Mesenchymal stem cell (in vitro differentiated cells and primary cell): Measurements from ENCODE around the gene POLR1G.
A peak's percentile ranks its signal among the peaks of the same experiment; 100 is the strongest.

Source experiments
- DNase-seq: peaks from one replicate; pipeline ENCODE4 v3.0.0-alpha.2; 2013
- H2AFZ ChIP-seq: one replicate; pipeline ENCODE4 v1.6.1; 2013; ENCODE audit warnings: low read depth, mild to moderate bottlenecking, control low read depth, inconsistent platforms, low read length, moderate library complexity
- H2AK5ac ChIP-seq: 2 replicates; pipeline ENCODE4 v1.6.1; 2013; ENCODE audit warnings: low read length, moderate library complexity, mild to moderate bottlenecking, inconsistent platforms; ENCODE audit not compliant: severe bottlenecking
- H2BK120ac ChIP-seq: one replicate; pipeline ENCODE4 v1.6.1; 2013; ENCODE audit warnings: low read depth, mild to moderate bottlenecking, inconsistent platforms, low read length, moderate library complexity
- H2BK12ac ChIP-seq, 2 experiments: one replicate each; pipeline ENCODE4 v1.6.1; 2013; ENCODE audit warnings: inconsistent platforms in 2 of 2, low read length in 2 of 2, mild to moderate bottlenecking in 2 of 2, moderate library complexity in 2 of 2, control low read depth in 1 of 2
- H2BK15ac ChIP-seq: one replicate; pipeline ENCODE4 v1.6.1; 2013; ENCODE audit warnings: mild to moderate bottlenecking, low read depth, inconsistent platforms; ENCODE audit not compliant: poor library complexity, severe bottlenecking
- H2BK5ac ChIP-seq: 2 replicates; pipeline ENCODE4 v1.6.1; 2013; ENCODE audit warnings: low read depth, mild to moderate bottlenecking, low read length, control low read depth, inconsistent platforms; ENCODE audit not compliant: poor library complexity, severe bottlenecking
- H3K14ac ChIP-seq, 2 experiments: one replicate each; pipeline ENCODE4 v1.6.1; 2013; ENCODE audit warnings: inconsistent platforms in 2 of 2, low read length in 2 of 2, control low read depth in 1 of 2, mild to moderate bottlenecking in 1 of 2, moderate library complexity in 1 of 2
- H3K18ac ChIP-seq, 2 experiments: one replicate each; pipeline ENCODE4 v1.6.1; 2013; ENCODE audit warnings: inconsistent platforms in 2 of 2, low read length in 2 of 2, control low read depth in 1 of 2, low read depth in 1 of 2, mild to moderate bottlenecking in 1 of 2
- H3K23ac ChIP-seq, 2 experiments: one replicate each; pipeline ENCODE4 v1.6.1; 2013; ENCODE audit warnings: inconsistent platforms in 2 of 2, low read length in 2 of 2, mild to moderate bottlenecking in 2 of 2, moderate library complexity in 2 of 2, control low read depth in 1 of 2
- H3K27ac ChIP-seq: 2 replicates; pipeline ENCODE4 v1.5.1; 2013; ENCODE audit warnings: mild to moderate bottlenecking, moderate library complexity, low read length, control low read depth, inconsistent platforms; ENCODE audit not compliant: poor library complexity, severe bottlenecking
- H3K27me3 ChIP-seq, 2 experiments: 2 replicates each; pipeline versions ENCODE4 v1.6.1 to v1.7.0; 2013; ENCODE audit warnings: low read length in 2 of 2, mild to moderate bottlenecking in 2 of 2, moderate library complexity in 2 of 2, control low read depth in 1 of 2, inconsistent platforms in 1 of 2; ENCODE audit not compliant: control insufficient read depth in 1 of 2, insufficient read depth in 1 of 2
- H3K36me3 ChIP-seq, 2 experiments: 2 replicates each; pipeline versions ENCODE4 v1.6.1 to v1.7.0; 2013; ENCODE audit warnings: low read length in 2 of 2, control low read depth in 1 of 2, inconsistent platforms in 1 of 2, low read depth in 1 of 2, mild to moderate bottlenecking in 1 of 2; ENCODE audit not compliant: insufficient read depth in 2 of 2, control insufficient read depth in 1 of 2
- H3K4ac ChIP-seq, 2 experiments: one replicate each; pipeline ENCODE4 v1.6.1; 2013; ENCODE audit warnings: inconsistent platforms in 2 of 2, low read length in 2 of 2, mild to moderate bottlenecking in 2 of 2, moderate library complexity in 2 of 2, control low read depth in 1 of 2, low read depth in 1 of 2
- H3K4me1 ChIP-seq: 2 replicates; pipeline ENCODE4 v1.6.1; 2013; ENCODE audit warnings: low read depth, low read length, control low read depth; ENCODE audit not compliant: control insufficient read depth, insufficient read depth
- H3K4me2 ChIP-seq: 2 replicates; pipeline ENCODE4 v1.6.1; 2013; ENCODE audit warnings: low read length, mild to moderate bottlenecking, inconsistent platforms; ENCODE audit not compliant: poor library complexity, severe bottlenecking
- H3K4me3 ChIP-seq, 2 experiments: 2 replicates each; pipeline versions ENCODE4 v1.5.1 to v1.7.0; 2013; ENCODE audit warnings: low read length in 2 of 2, mild to moderate bottlenecking in 2 of 2, control low read depth in 1 of 2, low read depth in 1 of 2; ENCODE audit not compliant: insufficient read depth in 1 of 2
- H3K79me1 ChIP-seq: replicated peaks from 2 replicates; pipeline ENCODE4 v1.6.1; 2013; ENCODE audit warnings: mild to moderate bottlenecking, control low read depth, low read length, inconsistent platforms; ENCODE audit not compliant: poor library complexity, severe bottlenecking
- H3K9ac ChIP-seq: 2 replicates; pipeline ENCODE4 v1.7.0; 2013; ENCODE audit warnings: mild to moderate bottlenecking, low read length, moderate library complexity
- H3K9me3 ChIP-seq: 2 replicates; pipeline ENCODE4 v1.7.0; 2013; ENCODE audit warnings: mild to moderate bottlenecking, low read length; ENCODE audit not compliant: control insufficient read depth
- H4K8ac ChIP-seq: one replicate; pipeline ENCODE4 v1.6.1; 2013; ENCODE audit warnings: inconsistent platforms, mild to moderate bottlenecking, low read length, moderate library complexity
- H4K91ac ChIP-seq: one replicate; pipeline ENCODE4 v1.6.1; 2013; ENCODE audit warnings: mild to moderate bottlenecking, low read length, inconsistent platforms
- WGBS: methylation state at CpG from one replicate; pipeline ENCODE4 v1.1.7; 2013; ENCODE audit warnings: mixed read lengths; 5-methylcytosine and 5-hydroxymethylcytosine counted together

POLR1G gene

GRCh38 chr19:45421947-45422498 is 15.6 kb downstream of the POLR1G start:
- H3K14ac ChIP-seq, result no peak overlapping the region
- no peak overlapping the region for H3K9ac ChIP-seq
- H2AK5ac ChIP-seq, result no peak overlapping the region
- H3K4ac ChIP-seq, result no peak overlapping the region
- H3K4me1 ChIP-seq, result peaks cover 23% of the 10 kb centered on the region
- H2BK5ac ChIP-seq, result no peak overlapping the region
- DNase-seq, result no peak
- H4K91ac ChIP-seq, result peak overlapping the region; percentile 2
- H2AFZ ChIP-seq, result no peak overlapping the region
- WGBS, result 90% methylated on average over 6 of the region's 6 CpGs
- no peak overlapping the region for H3K18ac ChIP-seq
- no peak overlapping the region for H3K4me3 ChIP-seq
- H3K36me3 ChIP-seq, result peaks cover 36 to 41% of the 10 kb centered on the region in 2 experiments
- H3K4me2 ChIP-seq, result no peak overlapping the region
- no peak overlapping the region for H4K8ac ChIP-seq
- H3K23ac ChIP-seq, result no peak overlapping the region
- H2BK12ac ChIP-seq, result peak overlapping the region in 1 of 2 experiments; percentile 6
- no peaks in the 10 kb centered on the region for H3K9me3 ChIP-seq
- peaks cover 27% of the 10 kb centered on the region for H3K79me1 ChIP-seq
- H2BK15ac ChIP-seq, result no peak overlapping the region
- no peak overlapping the region for H3K27ac ChIP-seq
- H2BK120ac ChIP-seq, result no peak overlapping the region
- H3K27me3 ChIP-seq, result no peaks in the 10 kb centered on the region

- Histone ChIP-seq H3K4me3 (peak overlapping the region; percentile 56 to 93), H4K91ac (peak overlapping the region; percentile 81), H3K9me3 (no peaks in the 10 kb centered on the region), H3K4me1 (peaks cover 23% of the 10 kb centered on the region), H2BK12ac (peak overlapping the region in 1 of 2 experiments; percentile 94), H3K4ac (peak overlapping the region; percentile 49 to 87), H4K8ac (peak overlapping the region; percentile 16), H3K27me3 (no peaks in the 10 kb centered on the region), H3K14ac (peak overlapping the region in 1 of 2 experiments; percentile 99), H3K27ac (peak overlapping the region; percentile 64), H2BK5ac (no peak overlapping the region), H2BK120ac (peak overlapping the region; percentile 57), H3K23ac (peak overlapping the region in 1 of 2 experiments; percentile 78), H3K4me2 (peak overlapping the region; percentile 78), H3K9ac (peak overlapping the region; percentile 90), H2BK15ac (peak overlapping the region; percentile 60), H3K79me1 (peaks cover 25% of the 10 kb centered on the region), H3K36me3 (peaks cover 25 to 32% of the 10 kb centered on the region in 2 experiments), H3K18ac (peak overlapping the region in 1 of 2 experiments; percentile 92), H2AFZ (no peak overlapping the region), H2AK5ac (peak overlapping the region; percentile 95)
- 12% methylated on average over 20 of the region's 20 CpGs for WGBS
- no peak for DNase-seq
Observed at GRCh38 chr19:45423033-45423588, 16.7 kb downstream of the POLR1G start.

DNA sequence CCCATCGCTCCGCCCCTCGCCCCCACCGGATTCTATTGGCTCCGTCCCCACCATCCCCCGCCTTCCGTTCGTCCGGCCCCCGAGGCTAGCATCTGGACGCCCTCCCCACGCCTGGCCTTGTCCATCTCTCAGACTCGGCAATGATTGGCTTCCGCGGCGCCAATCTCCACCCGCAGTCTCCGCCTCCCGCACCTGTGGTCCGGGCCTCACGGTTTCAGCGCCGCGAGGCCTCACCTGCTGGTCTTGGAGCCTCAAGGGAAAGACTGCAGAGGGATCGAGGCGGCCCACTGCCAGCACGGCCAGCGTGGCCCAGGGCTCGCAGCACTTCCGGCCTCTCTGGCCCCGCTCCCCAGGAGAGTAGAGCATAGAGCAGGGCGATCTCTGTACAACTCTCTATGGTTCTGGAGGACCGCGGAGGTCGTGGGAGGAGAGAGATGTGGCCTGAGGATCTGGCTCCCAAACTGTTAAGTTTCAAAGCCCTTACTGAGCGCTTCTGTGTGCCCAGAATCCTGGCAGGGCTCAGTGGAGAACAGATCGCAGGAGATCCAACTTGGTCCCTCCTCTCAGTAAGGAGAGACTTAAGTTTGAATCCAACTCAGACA is 17.2 kb downstream of the POLR1G start, which contains the start of gene ERCC1:
TSS of gene ERCC1 (minus strand) at position 329 of the 602 bp plus-strand sequence. CDS start 543 bp downstream, outside the sequence.
- Histone ChIP-seq H2BK12ac (peak within 1 kb of the TSS; percentile 22 to 94), H4K91ac (peak within 1 kb of the TSS; percentile 94), H2AK5ac (peak within 1 kb of the TSS; percentile 95), H3K9me3 (no peaks in the 10 kb centered on the region), H2BK15ac (peak within 1 kb of the TSS; percentile 87), H2AFZ (peak within 1 kb of the TSS; percentile 48), H3K27ac (peak within 1 kb of the TSS; percentile 93), H3K36me3 (peaks cover 22 to 30% of the 10 kb centered on the region in 2 experiments), H3K4ac (peak within 1 kb of the TSS; percentile 69 to 87), H2BK5ac (peak within 1 kb of the TSS; percentile 39), H3K4me1 (peaks cover 27% of the 10 kb centered on the region), H3K18ac (peak within 1 kb of the TSS; percentile 92 to 99), H3K9ac (peak within 1 kb of the TSS; percentile 90), H3K4me3 (peak within 1 kb of the TSS; percentile 56 to 93), H4K8ac (peak within 1 kb of the TSS; percentile 93), H2BK120ac (peak within 1 kb of the TSS; percentile 57), H3K14ac (peak within 1 kb of the TSS in 1 of 2 experiments; percentile 99), H3K79me1 (peaks cover 25% of the 10 kb centered on the region), H3K23ac (peak within 1 kb of the TSS in 1 of 2 experiments; percentile 78), H3K27me3 (no peaks in the 10 kb centered on the region), H3K4me2 (peak within 1 kb of the TSS; percentile 78)
- DNase-seq, result peak; percentile 97
- WGBS, result under 1% methylated on average over 37 of the region's 37 CpGs
